NT2/D1 (cell line): Measurements from ENCODE around the gene ALOX12.
A peak's percentile ranks its signal among the peaks of the same experiment; 100 is the strongest.

Source experiments
- DNase-seq: peaks from one replicate; pipeline ENCODE4 v3.0.0-alpha.2; 2011; ENCODE audit warnings: low read depth, low spot score
- H3K27me3 ChIP-seq: 2 replicates; pipeline ENCODE4 v1.6.0; 2011; ENCODE audit warnings: mild to moderate bottlenecking; ENCODE audit not compliant: insufficient read length, insufficient read depth
- H3K36me3 ChIP-seq: 2 replicates; pipeline ENCODE4 v1.6.1; 2011; ENCODE audit warnings: mild to moderate bottlenecking, low read length, mixed read lengths; ENCODE audit not compliant: insufficient read depth, insufficient read length
- H3K4me1 ChIP-seq: 2 replicates; pipeline ENCODE4 v1.5.1; 2011; ENCODE audit not compliant: insufficient read depth, insufficient read length
- H3K4me3 ChIP-seq: 2 replicates; pipeline ENCODE4 v1.5.1; 2011; ENCODE audit warnings: low read depth; ENCODE audit not compliant: insufficient read length
- H3K9ac ChIP-seq: 2 replicates; pipeline ENCODE4 v1.6.0; 2011; ENCODE audit warnings: low read depth; ENCODE audit not compliant: insufficient read length
- H3K9me3 ChIP-seq: 2 replicates; pipeline ENCODE4 v1.5.1; 2011; ENCODE audit warnings: mild to moderate bottlenecking, low read length; ENCODE audit not compliant: insufficient read depth
- SUZ12 ChIP-seq: IDR thresholded peaks from 2 replicates; pipeline ENCODE4 v1.6.1; 2011; ENCODE audit not compliant: insufficient read length, insufficient read depth; ENCODE audit errors: extremely low read depth
- YY1 ChIP-seq: IDR thresholded peaks from 2 replicates; pipeline ENCODE4 v1.6.1; 2011; ENCODE audit not compliant: insufficient read length, insufficient read depth
- ZNF274 ChIP-seq: IDR thresholded peaks from 2 replicates; pipeline ENCODE4 v1.6.1; 2011; ENCODE audit warnings: mild to moderate bottlenecking, low read depth, low read length

Gene ALOX12

DNA sequence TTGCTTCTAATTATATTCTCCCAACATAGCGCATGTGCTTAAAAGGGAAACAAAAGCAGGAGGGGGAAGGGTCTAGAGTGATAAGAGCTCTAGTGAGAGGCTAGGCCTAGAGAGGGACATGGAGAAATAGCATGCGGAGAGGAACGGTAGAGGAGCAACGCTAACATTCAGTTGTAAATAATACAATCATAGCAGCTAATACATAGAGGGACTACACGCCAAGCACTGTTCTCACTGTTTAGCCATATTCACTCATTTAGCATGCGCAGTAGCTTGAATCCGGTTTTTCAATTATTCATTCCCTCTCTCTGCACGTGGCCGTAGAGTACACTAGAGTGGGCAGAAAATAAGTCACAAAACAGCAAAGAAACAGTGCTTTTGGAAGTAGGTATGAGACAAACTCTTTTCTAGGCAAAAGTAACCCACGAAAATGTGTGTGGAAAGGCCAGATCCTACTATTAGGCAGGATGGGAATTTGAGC lies 1.7 kb upstream of the ALOX12 start:
- no peaks in the 10 kb centered on the region for H3K9me3 ChIP-seq
- H3K36me3 ChIP-seq: peaks cover 5% of the 10 kb centered on the region
- no peak for DNase-seq
- peaks cover 5% of the 10 kb centered on the region for H3K4me1 ChIP-seq
- no peak overlapping the region for H3K4me3 ChIP-seq
- TF ChIP-seq ZNF274 (no peak), SUZ12 (no peak), YY1 (no peak)
- H3K9ac ChIP-seq: no peak overlapping the region
- no peaks in the 10 kb centered on the region for H3K27me3 ChIP-seq

- TF ChIP-seq YY1 (no peak), ZNF274 (no peak), SUZ12 (no peak)
- H3K4me3 ChIP-seq: peak overlapping the region; percentile 41
- no peaks in the 10 kb centered on the region for H3K27me3 ChIP-seq
- no peak for DNase-seq
- no peaks in the 10 kb centered on the region for H3K9me3 ChIP-seq
- H3K36me3 ChIP-seq: peaks cover 7% of the 10 kb centered on the region
- peak overlapping the region; percentile 72 for H3K9ac ChIP-seq
- peaks cover 5% of the 10 kb centered on the region for H3K4me1 ChIP-seq
Observed at GRCh38 chr17:6994666-6995256, 1.1 kb upstream of the ALOX12 start.

DNA sequence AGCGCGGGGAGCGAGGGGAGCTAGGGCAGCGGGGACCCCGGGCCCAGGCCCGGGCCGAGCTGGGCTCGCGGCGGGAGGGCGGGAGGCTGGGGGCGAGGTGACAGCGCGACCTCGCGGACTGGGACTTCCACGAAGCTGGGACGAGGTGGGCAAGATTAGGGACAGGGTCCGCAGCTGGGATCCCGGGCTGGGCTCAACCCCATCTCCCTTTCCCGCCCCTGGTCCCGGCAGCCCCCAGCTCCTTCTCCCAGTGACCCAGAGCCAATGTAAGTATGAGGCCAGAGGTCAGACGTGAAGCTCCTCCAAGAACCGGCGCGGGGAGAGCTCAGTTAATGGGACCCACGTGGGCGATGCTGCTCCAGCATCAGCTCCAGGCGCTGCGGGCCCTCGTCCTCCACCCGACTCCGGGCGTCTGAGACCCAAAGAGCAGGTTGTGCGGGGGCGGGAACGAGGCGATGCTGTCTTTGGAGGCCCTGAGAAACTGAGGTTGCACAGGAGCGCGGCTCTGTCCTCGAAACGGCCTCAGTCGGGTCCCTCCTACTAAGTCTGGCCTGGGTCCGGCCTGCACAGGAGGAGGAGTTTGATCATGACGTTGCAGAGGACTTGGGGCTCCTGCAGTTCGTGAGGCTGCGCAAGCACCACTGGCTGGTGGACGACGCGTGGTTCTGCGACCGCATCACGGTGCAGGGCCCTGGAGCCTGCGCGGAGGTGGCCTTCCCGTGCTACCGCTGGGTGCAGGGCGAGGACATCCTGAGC lies 585 bp downstream of the ALOX12 start:
- Histone ChIP-seq H3K36me3 (peaks cover 19% of the 10 kb centered on the region), H3K9ac (peak overlapping the region; percentile 72), H3K27me3 (no peaks in the 10 kb centered on the region), H3K4me3 (peak overlapping the region; percentile 41), H3K9me3 (no peaks in the 10 kb centered on the region), H3K4me1 (peaks cover 5% of the 10 kb centered on the region)
- no peak for DNase-seq
- TF ChIP-seq SUZ12 (no peak), ZNF274 (no peak), YY1 (no peak)

GRCh38 chr17:6997171-6997570 lies 1.3 kb downstream of the ALOX12 start:
- Histone ChIP-seq H3K36me3 (peaks cover 26% of the 10 kb centered on the region), H3K9ac (no peak overlapping the region), H3K27me3 (no peaks in the 10 kb centered on the region), H3K9me3 (no peaks in the 10 kb centered on the region), H3K4me3 (no peak overlapping the region), H3K4me1 (peaks cover 5% of the 10 kb centered on the region)
- DNase-seq: no peak
- TF ChIP-seq YY1 (no peak), ZNF274 (no peak), SUZ12 (no peak)

DNA sequence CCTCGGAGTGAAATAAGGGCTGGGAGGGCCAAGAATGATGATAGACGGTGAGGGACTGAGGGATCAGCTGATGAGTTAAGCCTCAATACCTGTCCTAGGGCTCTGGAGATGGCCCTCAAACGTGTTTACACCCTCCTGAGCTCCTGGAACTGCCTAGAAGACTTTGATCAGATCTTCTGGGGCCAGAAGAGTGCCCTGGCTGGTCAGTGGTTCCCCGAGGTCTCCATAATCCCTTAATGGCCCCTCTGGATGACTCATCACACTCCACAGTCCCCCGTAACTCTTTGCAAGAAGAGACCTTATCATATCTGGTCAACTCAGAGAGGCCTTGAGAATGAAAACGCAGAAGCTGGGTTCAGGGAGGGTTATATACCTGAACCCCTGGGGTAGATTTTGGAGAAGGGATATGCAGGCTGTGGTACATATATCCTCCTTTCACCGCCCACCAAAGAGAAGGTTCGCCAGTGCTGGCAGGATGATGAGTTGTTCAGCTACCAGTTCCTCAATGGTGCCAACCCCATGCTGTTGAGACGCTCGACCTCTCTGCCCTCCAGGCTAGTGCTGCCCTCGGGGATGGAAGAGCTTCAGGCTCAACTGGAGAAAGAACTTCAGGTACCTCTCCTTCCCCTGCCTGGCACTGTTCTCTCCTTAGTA lies 3.1 kb downstream of the ALOX12 start:
- Histone ChIP-seq H3K9ac (no peak overlapping the region), H3K4me3 (no peak overlapping the region), H3K9me3 (no peaks in the 10 kb centered on the region), H3K36me3 (peaks cover 41% of the 10 kb centered on the region), H3K4me1 (peaks cover 5% of the 10 kb centered on the region), H3K27me3 (no peaks in the 10 kb centered on the region)
- TF ChIP-seq SUZ12 (no peak), ZNF274 (no peak), YY1 (no peak)
- no peak for DNase-seq

- Histone ChIP-seq H3K36me3 (peaks cover 50% of the 10 kb centered on the region), H3K9me3 (no peaks in the 10 kb centered on the region), H3K4me3 (no peak overlapping the region), H3K27me3 (no peaks in the 10 kb centered on the region), H3K4me1 (peaks cover 5% of the 10 kb centered on the region), H3K9ac (no peak overlapping the region)
- no peak for TF ChIP-seq ZNF274
- TF ChIP-seq SUZ12: no peak
- no peak for TF ChIP-seq YY1
- DNase-seq: no peak
Observed at GRCh38 chr17:7001318-7001961, 5.6 kb downstream of the ALOX12 start.

DNA sequence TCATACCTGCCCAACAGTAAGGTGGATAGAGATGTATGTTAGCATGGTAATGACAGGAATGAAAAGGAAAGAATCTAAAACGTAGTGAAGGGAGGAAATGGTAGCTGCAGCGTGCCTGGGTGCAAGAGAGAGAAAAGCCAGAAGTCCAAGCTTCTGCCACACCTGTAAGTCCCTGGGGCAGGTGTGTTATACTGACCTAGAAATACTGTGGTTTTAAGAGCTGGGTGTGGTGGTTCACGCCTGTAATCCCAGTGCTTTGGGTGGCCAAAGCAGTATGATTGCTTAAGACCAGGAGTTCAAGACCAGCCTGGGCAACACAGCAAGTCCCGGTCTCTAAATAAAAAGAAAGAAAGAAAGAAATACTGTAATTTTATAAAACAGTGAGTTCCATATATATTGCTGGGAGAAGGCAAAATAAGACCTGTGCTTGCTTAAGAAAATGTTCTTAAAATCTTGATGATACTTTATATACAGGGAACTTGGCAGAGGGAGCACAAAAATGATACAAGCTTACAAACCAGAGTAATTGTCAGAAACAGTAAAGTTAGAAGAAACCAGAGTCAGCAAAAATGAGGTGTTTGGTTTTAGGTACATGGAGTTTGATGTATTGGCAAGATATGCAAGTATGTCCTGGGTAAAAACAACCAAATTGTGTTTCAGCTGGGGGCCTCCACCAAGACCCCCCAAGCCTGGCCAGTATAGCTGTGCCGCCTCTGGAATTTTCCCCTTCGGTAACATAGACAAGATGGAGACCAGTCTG lies 6.6 kb downstream of the ALOX12 start:
- no peak for DNase-seq
- Histone ChIP-seq H3K36me3 (peaks cover 51% of the 10 kb centered on the region), H3K4me1 (no peaks in the 10 kb centered on the region), H3K9ac (no peak overlapping the region), H3K4me3 (no peak overlapping the region), H3K27me3 (no peaks in the 10 kb centered on the region), H3K9me3 (no peaks in the 10 kb centered on the region)
- TF ChIP-seq YY1 (no peak), SUZ12 (no peak), ZNF274 (no peak)
